HUDEP-2 (cell line): ENCODE data around the gene BLTP2.
A peak's percentile ranks its signal among the peaks of the same experiment; 100 is the strongest.
"Not testable (repeated sequence)": the region's sequence is repeated elsewhere in the genome, so short reads cannot be mapped to it uniquely, and the experiment has no call there.

Experiments used
- DNase-seq, 76 experiments: peaks; one replicate each; lab custom pipeline; 2025; ENCODE audit not compliant: unreplicated experiment in 76 of 76; lab: John Stamatoyannopoulos, UW

The BLTP2 gene

GRCh38 chr17:28648698-28649097 lies 3.7 kb upstream of the BLTP2 start:
- DNase-seq, result no peak

GRCh38 chr17:28646039-28646754 lies 1.2 kb upstream of the BLTP2 start:
- no peak for DNase-seq

GRCh38 chr17:28645576-28645939 lies 600 bp upstream of the BLTP2 start:
- peak in 2 of 76 experiments; percentile 5 to 15 for DNase-seq

- DNase-seq, result peak in 59 of 76 experiments; percentile 5 to 74 (median 33)
Observed at GRCh38 chr17:28643983-28644786, 773 bp downstream of the BLTP2 start.

- DNase-seq, result no peak
Observed at GRCh38 chr17:28641579-28641978, 3.4 kb downstream of the BLTP2 start.

GRCh38 chr17:28635506-28635905 lies 9.5 kb downstream of the BLTP2 start:
- no peak for DNase-seq

GRCh38 chr17:28634206-28634865 lies 10.6 kb downstream of the BLTP2 start:
- no peak for DNase-seq

GRCh38 chr17:28626818-28627217 lies 18.1 kb downstream of the BLTP2 start:
- DNase-seq, result no peak

GRCh38 chr17:28624148-28624547 lies 20.8 kb downstream of the BLTP2 start:
- DNase-seq, result no peak

GRCh38 chr17:28623696-28624095 lies 21.3 kb downstream of the BLTP2 start:
- DNase-seq, result no peak

- DNase-seq, result no peak
Observed at GRCh38 chr17:28622186-28622585, 22.8 kb downstream of the BLTP2 start.

- no peak for DNase-seq
Observed at GRCh38 chr17:28620010-28620409, 24.9 kb downstream of the BLTP2 start.

- DNase-seq, result no peak
Observed at GRCh38 chr17:28618464-28618863, 26.5 kb downstream of the BLTP2 start.

- DNase-seq, result no peak
Observed at GRCh38 chr17:28616281-28616680, 28.7 kb downstream of the BLTP2 start.

GRCh38 chr17:28615260-28615940 lies 29.6 kb downstream of the BLTP2 start:
- no peak for DNase-seq

- no peak for DNase-seq
Observed at GRCh38 chr17:28613931-28614381, 31.0 kb downstream of the BLTP2 start, which contains the start of gene RSKR. Gene RSKR, minus strand, starts transcription at chr17:28614185. Its CDS starts 24 bp downstream, at chr17:28614161.

GRCh38 chr17:28612936-28613872 lies 31.8 kb downstream of the BLTP2 start:
- DNase-seq, result peak in 11 of 76 experiments; percentile 0 to 26 (median 8)

GRCh38 chr17:28612531-28612930 lies 32.4 kb downstream of the BLTP2 start:
- DNase-seq, result no peak

- no peak for DNase-seq
Observed at GRCh38 chr17:28610376-28610775, 34.6 kb downstream of the BLTP2 start.

GRCh38 chr17:28604031-28604430 lies 40.9 kb downstream of the BLTP2 start:
- not testable (repeated sequence) for DNase-seq
